ENCODE results near the gene LYPLA2.

The LYPLA2 gene

DNA sequence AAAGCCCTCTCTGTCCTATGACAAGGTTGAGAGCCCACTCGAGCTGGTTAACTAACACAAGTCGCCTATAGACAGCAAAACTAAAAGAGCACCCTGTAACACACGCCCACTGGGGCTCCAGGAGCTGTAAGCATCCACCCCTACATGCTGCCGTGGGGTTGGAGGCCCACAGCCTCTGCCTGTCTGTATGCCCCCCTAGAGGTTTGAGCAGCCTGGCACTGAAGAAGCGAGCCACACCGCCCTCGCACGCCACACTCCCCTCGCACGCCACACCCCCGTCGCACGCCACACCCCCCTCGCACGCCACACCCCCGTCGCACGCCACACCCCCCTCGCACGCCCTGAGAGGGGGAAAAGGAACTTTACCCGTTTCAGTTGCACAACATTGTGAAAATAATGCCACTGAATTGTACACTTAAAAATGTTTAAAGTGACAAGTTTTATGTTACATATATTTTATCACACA lies 47.5 kb downstream of the LYPLA2 start:
- peak; percentile 18 for DNase-seq

DNA sequence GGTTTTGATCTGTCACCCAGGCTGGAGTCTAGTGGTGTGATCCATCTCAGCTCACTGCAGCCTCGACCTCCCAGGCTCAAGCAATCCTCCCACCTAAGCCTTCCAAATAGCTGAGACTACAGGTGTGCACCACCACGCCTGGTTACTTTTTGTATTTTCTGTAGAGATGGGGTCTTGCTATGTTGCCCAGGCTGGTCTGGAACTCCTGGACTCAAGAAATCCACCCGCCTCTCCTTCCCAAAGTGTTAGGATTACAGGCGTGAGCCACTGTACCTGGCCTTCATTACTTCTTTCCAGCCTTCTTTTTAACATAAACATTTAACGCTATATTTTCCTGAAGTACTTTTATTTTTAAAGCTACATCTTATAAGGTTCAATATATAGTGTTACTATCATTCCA lies 52.7 kb downstream of the LYPLA2 start:
- DNase-seq, result no peak

Data from kidney glomerular epithelial cell (primary cell).